H4 (cell line): ENCODE data around the gene CCDC116. TPM values are rescaled to one million over a fixed set of nuclear protein-coding genes. Genes with fewer than 3 reads are reported as not detected.
"Not testable (repeated sequence)": the region's sequence is repeated elsewhere in the genome, so short reads cannot be mapped to it uniquely, and the experiment has no call there.

Source experiments
- DNase-seq: peaks from one replicate; pipeline ENCODE4 v3.0.0-alpha.2; 2015; ENCODE audit warnings: low spot score
- total RNA-seq: library from RNA; depleted of rRNA; stranded (reverse); fragments of >200 nt; shearing (Covaris generic); gene quantifications from 2 replicates; pipeline ENCODE4 v1.2.3, GENCODE V29; 2014

The CCDC116 gene
- total RNA-seq, 1 experiment from 2014 or later: 0.10 TPM

GRCh38 chr22:21606775-21607174 is 25.8 kb upstream of the CCDC116 start:
- DNase-seq: no peak

- not testable (repeated sequence) for DNase-seq
Observed at GRCh38 chr22:21609556-21610157, 22.9 kb upstream of the CCDC116 start.

GRCh38 chr22:21611210-21611977 is 21.2 kb upstream of the CCDC116 start:
- no peak for DNase-seq

- DNase-seq: no peak
Observed at GRCh38 chr22:21612858-21613257, 19.7 kb upstream of the CCDC116 start.

- no peak for DNase-seq
Observed at GRCh38 chr22:21613553-21614233, 18.9 kb upstream of the CCDC116 start.

- DNase-seq: no peak
Observed at GRCh38 chr22:21615731-21616130, 16.8 kb upstream of the CCDC116 start.

GRCh38 chr22:21617337-21617736 is 15.2 kb upstream of the CCDC116 start:
- not testable (repeated sequence) for DNase-seq

- DNase-seq: no peak
Observed at GRCh38 chr22:21621025-21621424, 11.5 kb upstream of the CCDC116 start.

- DNase-seq: no peak
Observed at GRCh38 chr22:21622011-21622918, 10.3 kb upstream of the CCDC116 start.

- no peak for DNase-seq
Observed at GRCh38 chr22:21622919-21623647, 9.5 kb upstream of the CCDC116 start.

GRCh38 chr22:21623648-21623970 is 9.0 kb upstream of the CCDC116 start:
- DNase-seq: no peak

GRCh38 chr22:21624120-21624879 is 8.3 kb upstream of the CCDC116 start:
- DNase-seq: no peak

- DNase-seq: no peak
Observed at GRCh38 chr22:21624880-21625791, 7.4 kb upstream of the CCDC116 start.

- DNase-seq: no peak
Observed at GRCh38 chr22:21626073-21626734, 6.4 kb upstream of the CCDC116 start.

- no peak for DNase-seq
Observed at GRCh38 chr22:21626735-21627469, 5.7 kb upstream of the CCDC116 start.

GRCh38 chr22:21628386-21629254 is 3.9 kb upstream of the CCDC116 start:
- no peak for DNase-seq
